DMS114 treated with DMSO at 0.1 percent for 48 hours (cell line): ENCODE data around the gene HMCN1.
"Not testable (repeated sequence)": the region's sequence is repeated elsewhere in the genome, so short reads cannot be mapped to it uniquely, and the experiment has no call there.

ENCODE experiments used
- DNase-seq: peaks from one replicate; lab custom pipeline; 2025; ENCODE audit not compliant: unreplicated experiment; lab: John Stamatoyannopoulos, UW

HMCN1 gene

DNA sequence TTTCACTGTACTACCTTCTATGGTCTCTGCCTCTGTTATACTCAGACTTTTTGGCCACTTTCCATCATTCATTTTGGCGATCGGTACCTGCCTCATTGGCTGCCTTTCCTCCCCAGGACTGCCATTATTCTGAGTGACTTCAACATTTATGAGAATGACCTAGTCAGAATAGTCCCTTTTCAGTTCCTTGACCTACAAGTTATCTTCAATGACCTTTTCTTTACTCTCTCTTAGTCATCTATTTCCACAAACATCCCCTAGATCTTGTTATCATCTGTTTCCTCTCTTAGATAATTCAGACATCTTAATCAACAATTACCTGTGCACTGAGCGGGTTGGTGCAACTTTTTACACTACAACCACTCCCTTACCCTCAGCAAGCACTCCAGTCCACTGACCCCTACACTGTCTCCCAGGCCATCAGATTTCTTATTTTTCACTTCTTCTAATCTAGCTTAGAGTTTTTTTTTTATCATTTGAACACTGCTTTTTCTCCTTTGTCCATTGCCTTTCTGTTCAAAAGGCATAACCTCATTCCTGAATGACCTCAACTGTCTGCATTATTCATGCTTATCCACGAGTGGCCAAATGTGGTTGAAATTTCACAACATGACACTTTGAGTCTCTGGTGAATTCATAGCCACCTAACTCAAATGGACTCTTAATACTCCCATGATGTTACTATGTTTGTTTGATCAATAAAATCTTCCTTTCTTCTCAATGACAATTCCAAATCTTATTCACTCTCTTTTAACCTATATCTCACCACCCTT lies 112.7 kb downstream of the HMCN1 start:
- no peak for DNase-seq

DNA sequence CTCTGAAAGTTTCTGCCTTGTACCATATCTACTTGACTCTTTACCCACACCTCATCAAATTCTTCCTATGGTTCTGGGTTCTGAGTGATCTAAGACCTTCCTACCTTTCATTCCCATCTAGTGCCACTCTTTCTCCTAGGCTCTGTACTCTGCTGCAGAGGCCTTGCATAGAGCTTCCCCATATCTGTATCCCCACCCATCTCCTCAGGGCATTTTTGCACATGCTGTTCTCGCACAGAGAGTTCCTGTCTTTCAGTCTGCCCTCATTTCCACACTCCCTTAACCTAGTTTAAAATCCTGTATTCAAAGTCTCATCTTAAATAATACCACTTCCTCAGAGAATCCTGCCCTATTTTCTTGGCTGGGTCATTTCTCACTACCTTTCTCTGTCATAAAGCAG lies 114.8 kb downstream of the HMCN1 start:
- DNase-seq = no peak

GRCh38 chr1:185850366-185850765 lies 116.2 kb downstream of the HMCN1 start:
- DNase-seq = no peak

GRCh38 chr1:185853739-185854138 lies 119.5 kb downstream of the HMCN1 start:
- DNase-seq = no peak

DNA sequence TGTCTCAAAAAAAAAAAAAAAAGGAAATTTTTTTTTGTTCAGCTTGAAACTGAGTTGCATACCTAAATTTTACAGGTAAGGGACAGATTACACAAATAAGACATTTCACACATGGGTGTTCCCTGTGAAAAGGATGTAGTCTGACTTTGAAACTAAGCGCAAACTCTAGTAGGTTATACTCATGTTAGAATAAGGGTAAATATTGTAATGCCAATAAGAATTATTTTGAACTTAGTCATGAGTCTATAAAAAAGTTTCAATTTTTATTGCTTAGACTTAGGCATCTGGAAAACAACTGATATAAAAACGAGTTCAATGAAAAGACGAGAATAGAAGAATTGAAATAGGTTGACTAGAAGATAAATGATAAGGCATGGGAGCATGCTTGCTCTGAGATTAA lies 122.3 kb downstream of the HMCN1 start:
- no peak for DNase-seq

GRCh38 chr1:185857442-185857841 lies 123.3 kb downstream of the HMCN1 start:
- DNase-seq = peak; percentile 28

GRCh38 chr1:185860311-185860710 lies 126.1 kb downstream of the HMCN1 start:
- DNase-seq = no peak

- no peak for DNase-seq
Measured at GRCh38 chr1:185860859-185861258, 126.7 kb downstream of the HMCN1 start.

GRCh38 chr1:185861630-185862029 lies 127.4 kb downstream of the HMCN1 start:
- no peak for DNase-seq

GRCh38 chr1:185862235-185862634 lies 128.0 kb downstream of the HMCN1 start:
- DNase-seq = no peak

- no peak for DNase-seq
Measured at GRCh38 chr1:185864331-185864730, 130.1 kb downstream of the HMCN1 start.

DNA sequence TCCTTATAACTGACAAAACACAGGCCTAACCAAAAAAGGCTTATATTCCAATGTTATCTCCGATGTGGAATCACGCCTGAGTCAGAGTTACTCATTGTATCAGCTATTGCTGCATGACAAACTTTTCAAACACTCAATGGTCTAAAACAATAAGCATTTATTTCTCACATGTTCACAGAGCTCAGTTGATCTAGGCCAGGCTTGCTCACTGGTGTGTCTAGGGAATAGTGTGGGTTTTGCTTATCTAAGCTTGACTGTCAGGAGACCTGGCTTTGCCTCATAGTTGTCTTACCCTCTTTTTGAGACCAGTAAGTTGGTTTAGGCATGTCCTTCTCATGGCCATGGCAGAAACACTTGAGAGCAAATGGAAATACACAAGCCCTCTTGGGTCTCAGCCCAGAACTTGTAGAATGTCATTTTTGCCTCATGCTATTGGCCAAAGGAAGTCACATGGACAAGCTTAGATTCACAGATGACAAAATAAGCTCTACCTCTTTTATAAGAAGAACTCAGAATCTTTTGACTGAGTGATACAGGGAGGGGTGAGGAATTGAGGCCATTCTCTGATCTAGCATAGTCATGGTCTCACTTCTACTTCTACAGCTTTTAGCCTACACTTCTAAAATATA lies 130.8 kb downstream of the HMCN1 start:
- DNase-seq = no peak

- DNase-seq = no peak
Measured at GRCh38 chr1:185869590-185869989, 135.4 kb downstream of the HMCN1 start.

GRCh38 chr1:185871627-185872150 lies 137.5 kb downstream of the HMCN1 start:
- no peak for DNase-seq

GRCh38 chr1:185874246-185874645 lies 140.1 kb downstream of the HMCN1 start:
- no peak for DNase-seq

DNA sequence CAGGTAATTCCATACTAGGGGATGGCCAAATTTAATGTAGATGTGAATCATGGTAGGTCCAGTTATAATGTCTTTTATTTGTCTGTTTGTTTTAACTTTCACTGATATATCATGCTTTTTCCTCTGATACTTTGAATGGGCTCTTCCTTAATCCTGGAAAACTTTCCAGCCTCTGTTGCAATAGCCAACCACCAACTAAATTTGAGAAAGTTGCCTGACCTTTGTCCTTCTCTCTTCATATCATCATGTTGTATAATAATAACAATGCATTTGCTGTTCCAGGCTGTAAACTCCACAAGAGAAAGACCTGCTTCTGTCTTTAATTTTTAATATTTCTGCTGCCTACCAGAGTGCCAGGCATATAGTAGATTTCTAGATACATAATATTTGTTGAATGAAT lies 146.1 kb downstream of the HMCN1 start:
- DNase-seq = no peak

DNA sequence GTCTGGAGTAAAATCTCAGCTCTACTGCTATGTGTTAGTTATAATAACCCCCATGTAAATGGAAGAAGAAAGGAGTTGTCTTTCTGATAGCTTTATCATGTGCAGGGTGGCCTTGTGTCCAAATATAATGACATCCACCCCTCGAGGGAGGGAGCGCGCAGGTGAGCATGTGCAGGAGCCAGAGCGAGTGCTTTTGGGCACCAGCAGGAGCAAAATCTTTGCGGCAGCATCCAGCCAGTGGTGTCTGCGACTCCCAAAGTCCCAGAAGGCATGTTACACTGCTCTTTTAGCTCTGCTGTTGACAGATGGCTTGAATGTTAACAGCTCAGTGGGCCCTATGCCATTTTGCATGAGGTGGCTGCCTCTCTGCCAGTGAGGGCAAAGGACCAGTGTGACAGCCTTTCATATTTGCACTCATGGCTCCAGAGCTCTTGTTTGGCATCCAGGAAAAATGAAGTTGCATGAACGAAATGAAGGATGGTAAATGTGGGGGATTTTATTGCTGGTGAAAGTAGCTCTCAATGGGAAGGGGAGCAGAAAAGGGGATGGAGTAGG lies 146.7 kb downstream of the HMCN1 start:
- DNase-seq = no peak

DNA sequence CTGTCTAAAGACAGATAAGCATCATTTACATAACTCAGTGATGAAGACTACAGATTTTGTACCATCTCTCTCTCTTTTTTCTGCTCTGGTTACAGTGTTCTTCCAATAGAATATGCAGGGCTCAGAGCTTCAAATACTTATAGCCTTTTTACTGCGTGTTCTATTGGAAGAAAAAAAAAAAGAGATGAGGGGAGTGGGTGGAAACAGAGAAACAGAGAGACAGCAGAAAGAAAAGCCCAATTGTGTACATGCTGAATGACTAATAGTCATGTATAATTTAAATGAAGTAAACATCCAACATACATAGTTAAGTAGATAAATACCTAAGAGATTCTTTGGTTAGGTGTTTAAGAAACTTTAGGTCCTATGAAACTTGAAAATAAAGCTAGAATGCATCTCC lies 151.9 kb downstream of the HMCN1 start:
- no peak for DNase-seq

GRCh38 chr1:185886671-185887070 lies 152.5 kb downstream of the HMCN1 start:
- no peak for DNase-seq

GRCh38 chr1:185892831-185893403 lies 158.7 kb downstream of the HMCN1 start:
- DNase-seq = not testable (repeated sequence)

DNA sequence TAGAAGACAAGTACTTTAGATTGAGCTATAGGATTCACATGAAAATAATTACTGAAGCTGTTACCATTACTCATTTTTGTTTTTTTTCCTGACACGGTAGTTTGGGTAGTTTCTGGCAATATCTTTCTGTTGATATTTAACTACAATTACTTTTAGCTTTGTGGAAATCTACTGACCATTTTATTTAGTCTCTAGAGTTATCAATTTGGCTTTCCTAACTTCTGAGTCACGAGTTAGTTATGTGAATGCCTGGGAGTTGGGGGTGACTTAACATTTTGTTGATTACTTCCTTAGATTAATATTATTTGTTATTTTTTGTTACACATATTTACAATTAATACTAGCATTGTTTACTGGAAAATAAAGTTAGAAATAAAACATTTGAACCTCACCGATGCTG lies 160.6 kb downstream of the HMCN1 start:
- DNase-seq = no peak
